HL-60 (cell line): ENCODE data around the gene NIT1.

Experiments used
- CTCF ChIP-seq: IDR thresholded peaks from one replicate; pipeline ENCODE4 v1.5.1; 2011; ENCODE audit warnings: low read length, control low read depth, inconsistent platforms; ENCODE audit not compliant: insufficient read depth
- GABPA ChIP-seq: IDR thresholded peaks from 2 replicates; pipeline ENCODE4 v1.6.1; 2012; ENCODE audit warnings: low read depth
- POLR2AphosphoS5 ChIP-seq: IDR thresholded peaks from 2 replicates; pipeline ENCODE4 v1.6.1; 2012; ENCODE audit warnings: low read depth
- REST ChIP-seq: IDR thresholded peaks from 2 replicates; pipeline ENCODE4 v1.6.1; 2012; ENCODE audit warnings: low read depth; ENCODE audit not compliant: insufficient replicate concordance
- SPI1 ChIP-seq: IDR thresholded peaks from 2 replicates; pipeline ENCODE4 v1.6.1; 2012; ENCODE audit warnings: low read depth, mild to moderate bottlenecking, borderline replicate concordance

GRCh38 chr1:161168906-161169305, 51.0 kb downstream of the NIT1 start:
- no peak for TF ChIP-seq CTCF
- no peak for TF ChIP-seq POLR2AphosphoS5
- TF ChIP-seq REST = no peak
- no peak for TF ChIP-seq GABPA
- no peak for TF ChIP-seq SPI1
